ENCODE data around the gene SASH1. TPM values are rescaled to one million over a fixed set of nuclear protein-coding genes. Genes with fewer than 3 reads are reported as not detected.
A peak's percentile ranks its signal among the peaks of the same experiment; 100 is the strongest.

Gene SASH1
- total RNA-seq, 1 experiment from 2014 or later: 6.6 TPM

GRCh38 chr6:148508401-148509041 is 165.9 kb downstream of the SASH1 start:
- no peak for TF ChIP-seq TCF7L2 (IDR thresholded peaks at IDR 0.05; ENCODE audit: low read depth, low read length)
- no peak for TF ChIP-seq SIN3A (IDR thresholded peaks at IDR 0.05; ENCODE audit: borderline replicate concordance, insufficient read depth, low read depth, low read length)
- no peak for TF ChIP-seq POLR2AphosphoS5 (IDR thresholded peaks at IDR 0.05; ENCODE audit: low read depth, low read length)
- no peak for TF ChIP-seq REST (IDR thresholded peaks at IDR 0.05; ENCODE audit: insufficient read depth in 1 of 2, low read depth in 2 of 2, low read length in 1 of 2)
- TF ChIP-seq, protein P1, sequence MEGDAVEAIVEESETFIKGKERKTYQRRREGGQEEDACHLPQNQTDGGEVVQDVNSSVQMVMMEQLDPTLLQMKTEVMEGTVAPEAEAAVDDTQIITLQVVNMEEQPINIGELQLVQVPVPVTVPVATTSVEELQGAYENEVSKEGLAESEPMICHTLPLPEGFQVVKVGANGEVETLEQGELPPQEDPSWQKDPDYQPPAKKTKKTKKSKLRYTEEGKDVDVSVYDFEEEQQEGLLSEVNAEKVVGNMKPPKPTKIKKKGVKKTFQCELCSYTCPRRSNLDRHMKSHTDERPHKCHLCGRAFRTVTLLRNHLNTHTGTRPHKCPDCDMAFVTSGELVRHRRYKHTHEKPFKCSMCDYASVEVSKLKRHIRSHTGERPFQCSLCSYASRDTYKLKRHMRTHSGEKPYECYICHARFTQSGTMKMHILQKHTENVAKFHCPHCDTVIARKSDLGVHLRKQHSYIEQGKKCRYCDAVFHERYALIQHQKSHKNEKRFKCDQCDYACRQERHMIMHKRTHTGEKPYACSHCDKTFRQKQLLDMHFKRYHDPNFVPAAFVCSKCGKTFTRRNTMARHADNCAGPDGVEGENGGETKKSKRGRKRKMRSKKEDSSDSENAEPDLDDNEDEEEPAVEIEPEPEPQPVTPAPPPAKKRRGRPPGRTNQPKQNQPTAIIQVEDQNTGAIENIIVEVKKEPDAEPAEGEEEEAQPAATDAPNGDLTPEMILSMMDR (IDR thresholded peaks at IDR 0.05): no peak
- no peak overlapping the region for H3K27ac ChIP-seq (ENCODE audit: low read length)
- H3K27me3 ChIP-seq (ENCODE audit: control insufficient read depth, insufficient read depth, low read length): no peaks in the 10 kb centered on the region
- no peaks in the 10 kb centered on the region for H3K36me3 ChIP-seq (ENCODE audit: control insufficient read depth, insufficient read depth, low read length)
- ChIA-PET CTCF (no interaction called here), POLR2A (no interaction called here)
- no peaks in the 10 kb centered on the region for H3K4me1 ChIP-seq (ENCODE audit: control insufficient read depth, insufficient read depth, low read length)
- ATAC-seq: no peak
- H3K9me3 ChIP-seq (ENCODE audit: control insufficient read depth, insufficient read depth, low read depth, low read length): no peaks in the 10 kb centered on the region
- DNase-seq (ENCODE audit: low read depth, low spot score): no peak
- in situ Hi-C loops (cut with HindIII; ENCODE audit: low pct_unique_long_range_greater_than_20kb, low sequenced_read_pairs) (no loop called here), intact Hi-C loops (cut with micrococcal nuclease; ENCODE audit: unreplicated experiment) (no loop called here)
- peak overlapping the region in 1 of 2 experiments; percentile 8; a peak in 1 of 4 replicates for H3K4me3 ChIP-seq (ENCODE audit: low read depth in 2 of 2, low read length in 2 of 2)
- BruUV-seq (replicated peaks): no TSS peak

DNA sequence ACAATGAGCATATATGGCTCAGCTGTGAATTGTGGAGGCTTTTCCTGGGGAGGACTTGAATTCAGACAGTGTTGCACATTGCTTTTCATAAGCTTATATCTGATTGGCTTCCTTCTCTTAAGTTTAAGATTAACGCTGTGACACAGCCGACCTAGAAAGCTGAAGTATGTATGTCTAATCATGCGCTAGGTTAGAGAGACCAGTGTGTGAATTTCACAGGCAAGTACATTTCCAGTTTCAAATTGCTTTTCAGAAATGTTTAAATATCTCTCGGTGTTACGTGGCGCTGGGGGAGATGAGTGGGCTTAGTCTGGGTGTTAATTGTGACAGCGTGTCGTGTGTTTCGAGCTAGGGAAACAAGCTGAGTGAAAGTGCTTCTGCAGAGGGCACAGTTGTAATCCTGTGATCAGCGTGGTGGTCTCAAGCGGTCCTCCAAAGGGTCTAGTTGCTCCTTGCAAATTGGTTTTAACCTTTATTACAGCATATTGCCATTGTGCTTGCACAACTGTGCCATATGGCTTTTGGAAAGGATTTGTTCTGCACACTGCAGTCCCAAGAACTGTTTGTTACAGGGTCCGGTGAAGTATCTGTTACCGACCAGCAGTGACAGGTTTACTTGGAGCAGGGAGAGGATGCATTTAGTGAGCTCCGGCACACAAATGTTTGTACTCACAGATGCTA is 166.6 kb downstream of the SASH1 start:
- POLR2A ChIA-PET: no interaction called here
- no peak for TF ChIP-seq POLR2AphosphoS5 (IDR thresholded peaks at IDR 0.05; ENCODE audit: low read depth, low read length)
- TF ChIP-seq, protein P1 (IDR thresholded peaks at IDR 0.05): no peak
- no peak for TF ChIP-seq TCF7L2 (IDR thresholded peaks at IDR 0.05; ENCODE audit: low read depth, low read length)
- no peak for TF ChIP-seq SIN3A (IDR thresholded peaks at IDR 0.05; ENCODE audit: borderline replicate concordance, insufficient read depth, low read depth, low read length)
- no peak for TF ChIP-seq REST (IDR thresholded peaks at IDR 0.05; ENCODE audit: insufficient read depth in 1 of 2, low read depth in 2 of 2, low read length in 1 of 2)
- peak overlapping the region in 1 of 2 experiments; percentile 8; a peak in 1 of 4 replicates for H3K4me3 ChIP-seq (ENCODE audit: low read depth in 2 of 2, low read length in 2 of 2)
- BruUV-seq (replicated peaks): no TSS peak
- H3K27ac ChIP-seq (ENCODE audit: low read length): no peak overlapping the region
- CTCF ChIA-PET: no interaction called here
- in situ Hi-C loops (cut with HindIII; ENCODE audit: low pct_unique_long_range_greater_than_20kb, low sequenced_read_pairs): no loop called here
- no peaks in the 10 kb centered on the region for H3K36me3 ChIP-seq (ENCODE audit: control insufficient read depth, insufficient read depth, low read length)
- H3K27me3 ChIP-seq (ENCODE audit: control insufficient read depth, insufficient read depth, low read length): no peaks in the 10 kb centered on the region
- intact Hi-C loops (cut with micrococcal nuclease; ENCODE audit: unreplicated experiment): no loop called here
- DNase-seq (ENCODE audit: low read depth, low spot score) (no peak), ATAC-seq (no peak)
- no peaks in the 10 kb centered on the region for H3K4me1 ChIP-seq (ENCODE audit: control insufficient read depth, insufficient read depth, low read length)
- no peaks in the 10 kb centered on the region for H3K9me3 ChIP-seq (ENCODE audit: control insufficient read depth, insufficient read depth, low read depth, low read length)
